Activated CD8-positive, alpha-beta memory T cell treated with anti-CD3 and anti-CD28 coated beads for 48 hours (primary cell): ENCODE measurements around the gene BHLHE40.
A peak's percentile ranks its signal among the peaks of the same experiment; 100 is the strongest.
"Not testable (repeated sequence)": the region's sequence is repeated elsewhere in the genome, so short reads cannot be mapped to it uniquely, and the experiment has no call there.

Experiments used
- DNase-seq, 3 experiments: peaks; one replicate each; pipeline ENCODE4 v3.0.0-alpha.2; 2020; ENCODE audit warnings: low read depth in 2 of 3, low spot score in 2 of 3

The BHLHE40 gene

DNA sequence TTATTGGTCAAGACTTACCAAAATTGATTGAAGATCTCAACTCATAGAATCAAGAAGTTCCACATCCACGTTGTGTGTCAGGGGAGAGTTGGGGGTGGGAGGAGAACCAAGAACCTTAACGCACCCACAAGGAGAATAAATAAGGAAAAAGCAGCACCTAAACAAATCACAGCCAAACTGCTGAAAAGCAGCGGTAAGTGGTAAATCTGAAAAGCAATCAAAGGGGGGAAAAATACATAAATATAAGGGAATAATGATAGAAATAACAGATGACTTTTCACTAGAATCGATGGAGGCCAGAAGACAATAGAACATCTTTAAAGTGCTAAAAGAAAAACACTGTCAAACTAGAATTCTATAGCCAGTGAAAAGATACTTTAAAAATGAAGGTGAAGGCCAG, 20.1 kb upstream of the BHLHE40 start:
- DNase-seq: no peak

DNA sequence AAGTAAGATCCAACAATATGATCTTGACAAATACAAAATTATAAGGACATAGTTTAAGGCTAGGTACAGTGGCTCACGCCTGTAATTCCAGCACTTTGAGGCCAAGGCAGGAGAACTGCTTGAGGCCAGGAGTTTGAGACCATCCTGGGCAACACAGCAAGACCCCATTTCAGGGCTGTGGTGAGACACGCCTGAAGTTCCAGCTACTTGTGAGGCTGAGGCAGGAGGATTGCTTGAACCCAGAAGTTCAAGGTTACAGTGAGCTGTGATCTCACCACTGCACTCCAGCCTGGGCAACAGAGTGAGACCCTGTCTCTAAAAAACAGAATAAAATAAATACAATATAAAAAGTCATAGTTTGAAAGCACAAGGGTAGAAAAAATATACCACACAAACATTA, 17.4 kb upstream of the BHLHE40 start:
- DNase-seq: not testable (repeated sequence)

DNA sequence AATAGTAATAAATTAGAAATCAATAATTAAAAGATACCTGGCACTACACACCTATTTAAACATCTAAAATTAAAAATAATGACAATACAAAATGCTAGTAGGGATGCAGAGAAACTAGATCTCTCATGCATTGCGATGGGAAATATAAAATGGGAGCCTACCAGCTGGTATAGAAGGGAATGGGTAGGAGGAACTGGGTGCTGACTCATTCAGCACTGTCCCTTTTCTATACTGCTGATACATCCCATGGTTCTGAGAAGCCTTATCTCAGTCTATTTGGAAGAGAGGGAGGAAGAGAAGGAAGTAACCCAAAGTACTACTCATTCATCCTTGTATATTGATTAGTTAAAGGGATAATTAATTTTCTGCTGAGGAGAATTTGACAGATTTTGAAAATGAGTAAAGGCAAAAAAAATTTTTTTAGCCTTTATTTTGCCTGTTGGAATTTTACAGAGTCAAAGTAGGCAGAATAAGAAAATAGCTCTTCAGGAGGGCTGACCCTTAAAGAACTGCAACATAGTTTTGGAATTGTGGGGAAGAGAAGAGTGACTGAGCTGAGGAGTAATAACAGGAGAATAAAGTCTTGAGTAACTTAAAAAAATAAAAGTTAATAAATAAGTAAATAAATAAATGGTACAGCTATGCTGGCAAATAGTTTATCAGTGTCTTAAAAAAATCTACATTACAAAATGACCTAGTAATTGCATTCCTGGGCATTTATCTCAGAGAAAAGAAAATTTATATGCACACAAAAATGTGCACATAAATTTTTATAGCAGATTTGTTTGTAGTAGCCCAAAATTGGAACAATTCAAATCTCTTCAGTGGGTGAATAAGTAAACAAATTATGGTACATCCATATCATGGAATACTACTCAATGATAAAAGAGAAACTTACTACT, 15.3 kb upstream of the BHLHE40 start:
- no peak for DNase-seq

DNA sequence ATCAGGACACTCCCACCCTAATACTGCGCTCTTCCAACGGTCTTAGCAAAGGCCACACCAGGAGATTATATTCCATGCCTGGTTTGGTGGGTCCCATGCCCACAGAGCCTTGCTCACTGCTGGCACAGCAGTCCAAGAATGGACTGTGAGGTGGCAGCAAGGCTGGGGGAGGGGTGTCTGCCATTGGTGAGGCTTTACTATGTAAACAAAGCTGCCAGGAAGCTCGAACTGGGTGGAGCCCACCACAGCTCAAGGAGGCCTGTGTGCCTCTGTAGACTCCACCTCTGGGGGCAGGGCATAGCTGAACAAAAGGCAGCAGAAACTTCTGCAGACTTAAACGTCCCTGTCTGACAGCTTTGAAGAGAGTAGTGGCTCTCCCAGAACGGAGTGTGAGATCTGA, 13.2 kb upstream of the BHLHE40 start:
- not testable (repeated sequence) for DNase-seq

DNA sequence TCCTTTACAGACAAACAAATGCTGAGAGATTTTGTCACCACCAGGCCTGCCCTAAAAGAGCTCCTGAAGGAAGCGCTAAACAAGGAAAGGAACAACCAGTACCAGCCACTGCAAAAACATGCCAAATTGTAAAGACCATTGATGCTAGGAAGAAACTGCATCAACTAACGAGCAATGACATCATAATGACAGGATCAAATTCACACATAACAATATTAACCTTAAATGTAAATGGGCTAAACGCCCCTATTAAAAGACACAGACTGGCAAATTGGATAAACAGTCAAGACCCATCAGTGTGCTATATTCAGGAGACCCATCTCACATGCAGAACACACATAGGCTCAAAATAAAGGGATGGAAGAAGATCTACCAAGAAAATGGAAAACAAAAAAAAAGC, 11.6 kb upstream of the BHLHE40 start:
- DNase-seq: not testable (repeated sequence)

DNA sequence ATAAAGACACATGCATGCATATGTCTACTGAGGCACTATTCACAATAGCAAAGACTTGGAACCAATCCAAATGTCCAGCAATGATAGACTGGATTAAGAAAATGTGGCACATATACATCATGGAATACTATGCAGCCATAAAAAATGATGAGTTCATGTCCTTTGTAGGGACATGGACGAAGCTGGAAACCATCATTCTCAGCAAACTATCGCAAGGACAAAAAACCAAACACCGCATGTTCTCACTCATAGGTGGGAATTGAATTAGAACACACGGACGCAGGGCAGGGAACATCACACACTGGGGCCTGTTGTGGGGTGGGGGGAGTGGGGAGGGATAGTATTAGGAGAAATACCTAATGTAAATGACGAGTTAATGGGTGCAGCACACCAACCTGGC, 7.8 kb upstream of the BHLHE40 start:
- DNase-seq: not testable (repeated sequence)

DNA sequence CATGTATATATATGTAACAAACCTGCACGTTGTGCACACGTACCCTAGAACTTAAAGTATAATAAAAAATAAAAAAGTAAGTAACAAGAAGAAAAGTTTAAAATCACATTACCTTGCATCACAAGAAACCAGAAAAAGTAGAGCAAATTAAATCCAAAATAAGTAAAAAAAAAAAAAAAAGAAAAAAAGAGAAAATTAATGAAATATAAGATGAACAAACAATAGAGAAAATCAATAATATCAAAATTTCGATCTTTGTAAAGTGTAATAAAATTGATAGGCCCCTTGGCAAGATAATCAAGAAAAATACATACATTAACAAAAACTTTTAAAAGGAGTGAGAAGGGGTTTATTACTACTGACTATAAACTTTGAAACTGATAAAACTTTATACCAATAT, 7.4 kb upstream of the BHLHE40 start:
- DNase-seq: no peak

DNA sequence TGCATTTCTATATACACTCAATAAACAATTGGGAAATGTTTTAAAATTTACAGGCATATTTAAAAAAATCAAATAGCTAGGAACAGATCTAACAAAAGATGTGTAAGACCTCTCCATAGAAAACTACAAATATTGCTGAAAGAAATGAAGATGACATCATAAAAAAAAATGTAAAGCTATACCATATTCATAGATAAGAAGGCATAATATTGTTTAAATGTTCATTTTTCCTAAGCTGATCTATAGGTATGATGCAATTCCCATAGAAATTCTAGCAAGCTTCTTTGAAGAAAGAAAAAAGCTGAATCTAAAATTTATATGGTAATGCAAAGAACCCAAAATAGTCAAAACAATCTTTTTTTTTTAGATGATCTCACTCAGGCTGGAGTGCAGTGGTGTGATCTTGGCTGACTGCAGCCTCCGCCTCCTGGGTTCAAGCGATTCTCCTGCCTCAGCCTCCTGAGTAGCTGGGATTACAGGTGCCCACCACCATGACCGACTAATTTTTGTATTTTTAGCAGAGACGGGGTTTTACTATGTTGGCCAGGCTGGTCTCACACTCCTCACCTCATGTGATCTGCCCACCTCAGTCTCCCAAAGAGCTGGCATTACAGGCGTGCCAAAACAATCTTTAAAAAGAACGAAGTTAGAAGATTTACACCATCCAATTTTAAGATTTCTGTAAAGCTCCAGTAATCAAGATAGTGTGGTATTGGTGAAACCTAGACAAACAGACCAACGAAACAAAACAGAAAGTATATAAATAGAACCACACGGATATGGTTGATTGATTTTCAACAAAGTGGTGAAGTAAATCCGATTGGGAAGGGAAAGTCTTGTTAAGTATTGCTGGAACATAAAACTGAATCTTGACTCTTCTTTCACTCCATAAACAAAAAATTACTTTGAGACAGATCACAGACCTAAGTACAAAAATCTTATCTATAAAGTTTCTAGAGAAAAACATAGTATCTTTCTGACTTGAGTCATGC, 6.3 kb upstream of the BHLHE40 start:
- no peak for DNase-seq

DNA sequence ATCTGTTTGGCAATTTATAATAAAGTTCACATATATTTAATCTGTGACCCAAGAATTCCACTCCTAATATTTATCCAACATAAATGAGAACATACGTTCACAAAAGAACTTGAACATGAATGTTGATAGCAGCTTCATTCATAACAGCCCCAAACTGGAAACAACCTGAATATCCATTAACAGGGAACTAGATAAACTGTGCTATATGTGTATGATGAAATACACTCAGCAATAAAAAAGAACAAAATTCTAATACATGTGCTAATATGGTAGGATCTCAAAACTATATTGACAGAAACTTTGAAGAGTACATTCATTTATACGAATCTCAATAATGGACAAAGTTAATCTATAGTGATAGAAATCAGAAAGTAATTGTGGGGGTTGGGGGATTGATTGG, 5.1 kb upstream of the BHLHE40 start:
- DNase-seq: no peak

DNA sequence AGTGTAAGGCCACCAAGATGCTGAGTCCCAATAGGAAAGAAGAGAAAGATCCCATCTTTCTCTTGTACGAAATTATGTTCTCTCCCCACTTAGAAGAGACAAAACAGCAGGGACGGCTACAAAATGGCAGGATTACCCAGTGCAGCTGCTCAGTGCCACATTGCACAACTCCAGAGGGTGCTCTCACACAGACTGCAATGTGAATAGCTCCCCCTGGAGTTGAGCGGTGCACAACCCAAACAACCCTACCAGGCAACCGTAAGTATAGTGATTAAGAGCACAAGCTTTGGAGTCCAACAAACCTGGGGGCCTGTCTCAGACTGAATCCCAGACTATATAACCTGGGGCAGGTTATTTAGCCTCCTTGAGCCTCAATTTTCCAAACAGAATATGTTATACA, 3.1 kb upstream of the BHLHE40 start:
- no peak for DNase-seq

DNA sequence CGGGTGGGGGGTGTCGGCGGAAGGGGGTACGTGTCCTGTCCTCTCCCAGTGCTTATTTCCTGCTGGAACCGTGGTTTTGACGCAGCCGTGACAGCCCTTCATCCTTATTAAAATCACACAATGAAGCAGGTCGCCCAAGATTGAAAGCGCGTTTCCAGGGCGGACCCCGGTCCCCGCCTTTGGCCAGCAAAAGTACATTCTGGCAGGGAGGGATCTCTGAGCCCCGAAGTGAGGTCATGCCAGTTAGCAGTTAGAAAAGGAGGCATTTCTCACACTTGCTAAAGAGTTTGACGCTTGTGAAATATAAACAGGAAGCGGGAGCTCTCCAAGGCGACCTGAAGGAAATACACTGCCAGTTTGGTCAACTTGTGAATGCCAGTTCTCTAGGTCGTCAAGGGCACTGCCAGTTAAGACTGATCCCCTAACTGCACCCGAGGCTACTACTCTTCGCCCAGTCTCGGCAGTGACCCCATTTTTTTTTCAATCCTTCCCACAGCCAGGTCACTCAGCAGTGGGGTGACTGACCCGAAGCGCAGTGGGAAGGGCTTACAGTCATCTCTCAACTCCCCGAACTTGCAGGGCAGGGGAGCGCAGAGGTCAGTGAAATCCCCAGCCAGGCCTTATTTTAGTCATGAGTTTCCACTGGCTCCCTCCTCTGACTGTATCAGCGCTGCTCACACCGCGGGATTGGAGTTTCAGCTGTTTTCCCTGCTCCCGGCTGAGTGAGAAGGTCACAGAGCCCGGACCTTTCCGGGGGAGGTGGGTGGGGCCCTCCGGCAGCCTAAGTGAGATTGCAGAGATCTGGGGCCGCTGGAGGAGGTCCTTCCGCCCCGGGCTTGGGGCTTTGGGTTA, 2.0 kb upstream of the BHLHE40 start:
- DNase-seq: peak in 2 of 3 experiments; percentile 62 to 86

DNA sequence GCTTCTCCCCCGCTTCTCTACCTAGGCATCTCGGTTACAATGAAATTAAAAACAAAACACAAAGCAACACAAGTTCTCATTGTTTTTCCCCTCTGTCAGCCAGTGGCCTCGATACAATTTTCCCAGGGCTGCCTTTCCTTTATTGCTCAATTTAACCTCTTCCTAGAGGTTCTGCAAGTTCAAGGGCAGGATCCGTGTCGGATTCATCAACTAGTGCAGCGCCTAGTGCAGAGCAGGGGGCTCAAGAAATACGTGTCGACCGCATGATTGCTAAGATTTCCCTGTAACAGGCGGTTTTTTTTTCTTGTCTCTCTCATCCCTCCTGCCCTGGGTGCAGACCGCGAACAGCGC, 1.4 kb upstream of the BHLHE40 start:
- DNase-seq: no peak

DNA sequence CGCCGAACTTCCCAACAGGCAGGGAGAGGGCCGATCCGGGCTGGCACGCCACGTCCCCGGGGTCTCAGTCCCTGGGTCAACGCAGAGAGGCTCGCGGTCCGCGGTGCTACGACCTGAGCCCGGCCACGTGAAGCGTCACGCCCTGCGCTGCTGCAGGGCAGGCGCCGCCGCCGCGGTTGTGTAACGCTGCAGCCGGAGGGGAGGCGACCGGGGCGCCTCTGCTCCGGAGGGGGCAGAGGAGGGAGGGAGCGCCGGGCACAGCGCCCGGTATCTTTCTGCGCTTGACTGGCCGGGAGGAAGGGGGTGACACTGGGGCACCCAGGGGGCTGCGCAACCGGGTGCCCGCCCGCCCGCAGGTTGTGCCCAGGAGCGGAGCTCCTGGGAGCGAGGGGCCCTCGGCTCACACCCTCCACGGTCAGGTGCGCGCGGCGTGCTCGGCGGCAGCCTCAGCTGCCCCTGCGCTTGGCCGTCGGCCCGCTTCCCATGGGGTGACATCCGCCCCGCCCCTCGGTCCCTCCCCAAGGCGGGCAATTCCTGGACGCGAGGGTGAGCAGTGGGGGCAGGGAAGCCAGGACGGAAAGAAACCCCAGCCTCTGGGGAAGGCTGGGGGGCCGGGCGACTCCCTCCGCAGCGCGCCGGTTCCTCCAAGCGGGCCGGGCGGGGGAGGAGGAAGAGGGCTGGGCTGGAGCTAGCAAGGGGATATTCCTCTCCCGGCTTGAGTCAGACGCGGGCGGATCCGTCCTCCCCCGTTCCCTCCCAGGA, 852 bp upstream of the BHLHE40 start:
- DNase-seq: peak; percentile 80 to 96 (median 82)

DNA sequence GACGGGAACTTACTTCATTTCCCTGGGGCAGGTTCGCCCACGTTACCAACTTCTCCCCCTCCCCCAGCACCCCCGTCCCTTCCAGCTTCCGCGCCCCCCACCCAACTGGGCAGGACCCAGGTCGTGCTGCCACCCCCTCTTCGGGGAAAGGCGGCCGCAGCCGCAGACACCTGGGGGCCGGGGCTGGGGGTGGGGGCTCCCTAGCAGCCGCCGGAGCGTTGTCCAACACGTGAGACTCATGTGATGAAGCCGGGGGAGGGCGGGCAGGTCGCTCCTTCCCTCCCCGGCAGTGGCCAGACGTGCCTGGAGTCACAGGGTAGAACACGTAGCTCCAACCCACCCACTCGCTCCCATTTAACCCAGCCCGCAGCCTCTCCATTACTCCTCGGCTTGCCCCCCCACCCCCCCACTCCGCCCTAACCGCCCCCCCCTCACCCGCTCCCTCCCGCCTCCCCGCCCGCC, 240 bp upstream of the BHLHE40 start:
- DNase-seq: peak in 2 of 3 experiments; percentile 82 to 85

DNA sequence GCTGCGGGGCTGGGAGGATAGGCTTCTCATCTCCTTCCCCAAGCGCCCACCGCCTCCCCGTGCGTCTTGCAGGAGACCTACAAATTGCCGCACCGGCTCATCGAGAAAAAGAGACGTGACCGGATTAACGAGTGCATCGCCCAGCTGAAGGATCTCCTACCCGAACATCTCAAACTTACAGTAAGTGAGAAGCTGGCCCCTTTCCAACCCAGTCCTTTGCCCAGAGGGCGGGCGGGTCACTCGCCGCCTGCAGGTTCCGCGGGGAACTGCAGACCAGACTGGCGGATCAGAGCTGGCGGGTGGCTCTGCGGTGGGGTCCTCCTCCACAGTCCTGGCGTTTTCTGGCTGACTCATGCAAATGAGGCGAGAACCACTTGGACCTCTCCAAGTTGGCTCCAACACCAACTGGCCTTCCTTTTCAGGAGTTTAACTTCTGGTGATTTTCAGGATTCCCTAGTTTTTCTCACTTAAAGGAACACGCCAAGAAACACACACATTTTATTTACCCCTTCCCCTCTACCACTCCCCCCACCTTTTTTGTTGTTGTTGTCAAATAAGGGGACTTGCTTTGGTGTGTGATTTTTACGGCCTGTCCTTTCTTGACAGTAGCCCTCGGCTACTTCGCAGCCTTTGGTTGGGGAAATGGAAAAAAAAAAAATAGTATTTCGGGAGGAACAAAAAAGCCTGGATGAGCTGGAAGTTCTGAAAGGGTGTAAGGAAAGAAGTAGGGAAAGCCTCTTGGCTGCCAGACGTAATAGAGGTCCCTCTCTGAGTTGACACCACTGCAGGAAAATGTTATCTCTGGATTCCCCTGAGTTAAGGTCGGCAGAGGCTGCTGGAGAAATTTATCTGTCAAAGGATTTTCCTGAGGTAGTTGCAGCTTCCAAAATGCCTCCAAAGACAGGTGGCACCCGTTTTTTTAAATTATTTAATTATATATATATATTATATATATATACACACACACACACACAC, 1.3 kb downstream of the BHLHE40 start:
- DNase-seq: peak; percentile 86 to 98 (median 92)

DNA sequence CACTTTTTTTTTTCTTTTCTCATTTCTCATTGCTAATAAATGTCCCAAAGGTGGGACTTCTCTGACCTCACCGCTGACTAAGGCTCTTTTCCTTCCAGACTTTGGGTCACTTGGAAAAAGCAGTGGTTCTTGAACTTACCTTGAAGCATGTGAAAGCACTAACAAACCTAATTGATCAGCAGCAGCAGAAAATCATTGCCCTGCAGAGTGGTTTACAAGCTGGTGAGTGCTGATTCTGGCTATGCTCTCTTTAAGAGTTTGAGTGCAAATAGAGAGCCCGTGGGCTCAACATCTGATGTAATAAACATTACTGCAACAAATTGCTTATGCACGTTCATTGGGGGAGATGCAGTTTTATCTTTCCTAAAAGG, 2.0 kb downstream of the BHLHE40 start:
- no peak for DNase-seq

DNA sequence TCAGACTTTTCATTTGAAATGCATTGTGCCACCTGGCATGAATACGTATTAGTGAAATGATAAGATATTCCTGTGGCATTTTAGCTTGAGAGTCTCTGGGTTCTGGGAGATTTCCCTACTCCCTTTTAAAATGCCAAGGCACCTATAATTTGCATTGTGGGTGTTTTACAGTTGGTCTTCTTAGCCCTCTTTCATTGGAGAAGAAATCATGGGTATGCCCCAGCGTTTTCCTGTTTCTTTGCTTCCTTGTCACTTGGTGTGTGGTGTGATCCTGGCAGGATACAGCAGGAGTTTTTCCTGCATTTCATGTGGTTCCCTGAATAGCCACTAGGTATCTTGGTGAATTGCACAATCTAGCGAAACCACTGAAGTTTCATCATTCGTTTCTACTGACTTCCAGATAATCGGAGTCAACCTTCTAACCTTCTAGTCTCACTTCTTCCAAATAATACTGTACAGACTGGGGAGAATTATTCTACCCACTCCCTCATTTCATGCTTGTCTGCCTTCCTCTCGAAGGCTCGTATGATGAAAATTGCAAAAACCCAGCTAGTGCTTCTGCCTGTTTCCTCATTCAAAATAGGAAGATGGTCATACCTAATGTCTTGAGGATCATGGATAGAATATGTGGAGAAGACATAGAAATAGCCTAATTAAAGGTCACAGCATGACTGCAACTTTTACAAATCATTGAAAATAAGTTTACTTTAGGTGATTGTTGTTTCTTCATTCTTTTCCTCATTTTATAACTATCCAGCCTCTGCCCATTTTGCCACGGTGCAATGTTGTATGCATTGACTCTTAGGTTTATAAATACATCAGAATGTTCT, 2.6 kb downstream of the BHLHE40 start:
- no peak for DNase-seq
